Activated CD4-positive, CD25-positive, alpha-beta regulatory T cell treated with anti-CD3 and anti-CD28 coated beads, Interleukin-2, amount 50 U/mL, for 24 hours (primary cell): Measurements from ENCODE around the gene HACD2.

Source experiments
- ATAC-seq, 2 donors: fragments of 150-1000 bp; cut with Tn5 transposase; one replicate each; pipeline ENCODE4 v1.10.0; 2021; ENCODE audit warnings: mild to moderate bottlenecking in 1 of 2, moderate library complexity in 1 of 2

The HACD2 gene

DNA sequence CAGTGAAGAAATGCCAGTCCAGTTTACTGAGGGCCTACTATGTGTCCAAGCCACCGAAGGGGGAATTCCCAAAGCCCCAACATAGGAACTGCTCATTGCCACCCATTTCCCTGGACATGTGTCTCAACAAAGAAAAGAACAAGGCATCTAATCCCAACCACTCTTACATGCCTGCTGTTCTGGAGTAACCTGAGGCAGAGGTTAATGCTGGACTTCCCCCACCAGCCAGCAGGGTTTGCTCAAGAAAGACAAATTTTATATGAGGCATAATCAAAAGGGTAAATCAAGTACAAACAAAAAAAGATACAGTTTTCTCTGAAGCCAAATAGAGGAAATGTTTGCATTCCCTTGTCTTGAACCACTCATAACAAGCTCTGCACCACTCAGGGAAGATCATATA lies 140.1 kb downstream of the HACD2 start:
- ATAC-seq, result no peak

DNA sequence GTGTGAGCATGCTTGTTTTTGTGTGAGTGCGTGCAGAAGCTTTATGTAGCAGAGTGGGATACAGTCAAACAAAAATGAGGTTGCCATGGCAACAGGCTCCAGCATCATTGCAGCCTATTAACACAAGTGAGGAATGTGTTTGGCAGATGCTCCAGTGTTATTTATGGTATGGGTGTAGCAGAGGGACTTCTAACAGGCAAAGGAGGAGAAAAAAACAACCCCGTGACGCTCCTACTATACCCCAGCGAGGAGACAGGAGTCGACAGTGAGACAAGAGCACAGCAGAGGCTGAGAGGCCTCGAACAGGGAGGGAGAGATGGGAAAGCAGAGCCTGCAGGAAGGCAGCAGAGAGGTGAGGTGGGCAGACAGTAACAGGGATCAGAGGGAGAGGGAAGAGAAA lies 140.8 kb downstream of the HACD2 start:
- no peak for ATAC-seq

DNA sequence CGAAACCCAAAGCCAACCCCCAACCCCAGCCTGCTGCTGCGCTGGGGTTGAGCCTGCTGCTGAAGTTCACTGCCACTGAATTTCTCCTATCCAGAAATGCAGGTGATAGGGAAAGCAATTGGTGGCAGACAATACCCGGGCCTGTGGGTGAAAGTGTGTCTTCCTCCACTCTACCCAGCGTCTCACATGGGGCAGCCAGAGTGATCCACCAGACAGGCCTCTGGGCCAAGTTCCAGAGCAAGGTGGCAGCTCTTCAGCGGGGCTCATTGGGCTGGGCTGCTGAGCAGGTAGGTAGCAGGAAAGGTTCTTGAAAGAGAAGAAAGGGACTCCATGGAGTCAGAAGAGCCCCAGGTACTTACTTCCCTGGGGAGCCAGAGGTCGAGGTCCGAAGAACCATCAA lies 141.9 kb downstream of the HACD2 start:
- ATAC-seq, result no peak

GRCh38 chr3:123442125-123442524 lies 142.7 kb downstream of the HACD2 start:
- no peak for ATAC-seq
